ENCODE data around the gene DPEP2NB. TPM values are rescaled to one million over a fixed set of nuclear protein-coding genes. Genes with fewer than 3 reads are reported as not detected.
"Not testable (repeated sequence)": the region's sequence is repeated elsewhere in the genome, so short reads cannot be mapped to it uniquely, and the experiment has no call there.

DPEP2NB gene
- total RNA-seq, 1 experiment from 2014 or later, result not detected

GRCh38 chr16:67975321-67976105 lies 40.2 kb downstream of the DPEP2NB start:
- Histone ChIP-seq H3K27me3 (replicated peaks; ENCODE audit: insufficient read depth, low read depth, low read length, poor library complexity) (no peaks in the 10 kb centered on the region), H3K4me1 (ENCODE audit: insufficient read depth, low read length, poor library complexity, severe bottlenecking) (no peaks in the 10 kb centered on the region), H3K4me3 (ENCODE audit: low read depth, low read length, poor library complexity, severe bottlenecking) (no peak overlapping the region), H3K36me3 (ENCODE audit: insufficient read depth, low read length, poor library complexity, severe bottlenecking) (no peaks in the 10 kb centered on the region), H3K27ac (ENCODE audit: low read depth, low read length, poor library complexity, severe bottlenecking) (no peak overlapping the region), H3K9me3 (ENCODE audit: low read depth, low read length, poor library complexity, severe bottlenecking) (no peaks in the 10 kb centered on the region)
- ChIA-PET CTCF (no interaction called here), POLR2A (ENCODE audit: low non-redundant PET) (no interaction called here)
- TF ChIP-seq EZH2 (IDR thresholded peaks at IDR 0.05; ENCODE audit: borderline replicate concordance, low read depth, low read length, poor library complexity, severe bottlenecking) (no peak), CTCF (conservative IDR thresholded peaks at IDR 0.05; ENCODE audit: low read depth, low read length) (no peak)
- no TSS peak for BruUV-seq (replicated peaks)
- intact Hi-C loops (cut with micrococcal nuclease; ENCODE audit: unreplicated experiment), result no loop called here
- no peak for DNase-seq (ENCODE audit: low spot score)

GRCh38 chr16:67972285-67972684 lies 43.4 kb downstream of the DPEP2NB start:
- H3K27ac ChIP-seq (ENCODE audit: low read depth, low read length, poor library complexity, severe bottlenecking); DNase-seq (ENCODE audit: low spot score); POLR2A ChIA-PET (ENCODE audit: low non-redundant PET); H3K4me1 ChIP-seq (ENCODE audit: insufficient read depth, low read length, poor library complexity, severe bottlenecking); H3K36me3 ChIP-seq (ENCODE audit: insufficient read depth, low read length, poor library complexity, severe bottlenecking); H3K9me3 ChIP-seq (ENCODE audit: low read depth, low read length, poor library complexity, severe bottlenecking); H3K27me3 ChIP-seq (replicated peaks; ENCODE audit: insufficient read depth, low read depth, low read length, poor library complexity); CTCF ChIA-PET; intact Hi-C loops (cut with micrococcal nuclease; ENCODE audit: unreplicated experiment); BruUV-seq (replicated peaks); H3K4me3 ChIP-seq (ENCODE audit: low read depth, low read length, poor library complexity, severe bottlenecking): not testable (repeated sequence)

GRCh38 chr16:67971111-67971510 lies 44.6 kb downstream of the DPEP2NB start:
- POLR2A ChIA-PET (ENCODE audit: low non-redundant PET), result no interaction called here
- intact Hi-C loops (cut with micrococcal nuclease; ENCODE audit: unreplicated experiment), result no loop called here
- CTCF ChIA-PET, result no interaction called here
- no peak for DNase-seq (ENCODE audit: low spot score)
- Histone ChIP-seq H3K36me3 (ENCODE audit: insufficient read depth, low read length, poor library complexity, severe bottlenecking) (no peaks in the 10 kb centered on the region), H3K4me3 (ENCODE audit: low read depth, low read length, poor library complexity, severe bottlenecking) (no peak overlapping the region), H3K27me3 (replicated peaks; ENCODE audit: insufficient read depth, low read depth, low read length, poor library complexity) (no peaks in the 10 kb centered on the region), H3K9me3 (ENCODE audit: low read depth, low read length, poor library complexity, severe bottlenecking) (no peaks in the 10 kb centered on the region), H3K27ac (ENCODE audit: low read depth, low read length, poor library complexity, severe bottlenecking) (no peak overlapping the region), H3K4me1 (ENCODE audit: insufficient read depth, low read length, poor library complexity, severe bottlenecking) (peaks cover 19% of the 10 kb centered on the region)
- TF ChIP-seq CTCF (conservative IDR thresholded peaks at IDR 0.05; ENCODE audit: low read depth, low read length), result no peak
- no peak for TF ChIP-seq EZH2 (IDR thresholded peaks at IDR 0.05; ENCODE audit: borderline replicate concordance, low read depth, low read length, poor library complexity, severe bottlenecking)
- BruUV-seq (replicated peaks), result no TSS peak
